VCaP (cell line): Measurements from ENCODE around the gene NAPB.

Experiments used
- H3K27ac ChIP-seq: fragments of 450-650 bp; 2 replicates; pipeline ENCODE4 v1.5.1; 2017
- CTCF ChIP-seq: fragments of 450-650 bp; conservative IDR thresholded peaks from 2 replicates; pipeline ENCODE4 v1.5.1; 2017; ENCODE audit warnings: mild to moderate bottlenecking, moderate library complexity

The NAPB gene

GRCh38 chr20:23390091-23390774, 31.1 kb downstream of the NAPB start:
- H3K27ac ChIP-seq, result no peak overlapping the region
- no peak for TF ChIP-seq CTCF

- TF ChIP-seq CTCF, result no peak
- no peak overlapping the region for H3K27ac ChIP-seq
Measured at GRCh38 chr20:23387118-23387443, 34.2 kb downstream of the NAPB start.

GRCh38 chr20:23386304-23387117, 34.8 kb downstream of the NAPB start:
- no peak overlapping the region for H3K27ac ChIP-seq
- no peak for TF ChIP-seq CTCF

- no peak for TF ChIP-seq CTCF
- no peak overlapping the region for H3K27ac ChIP-seq
Measured at GRCh38 chr20:23381876-23382275, 39.4 kb downstream of the NAPB start.

- TF ChIP-seq CTCF, result no peak
- H3K27ac ChIP-seq, result no peak overlapping the region
Measured at GRCh38 chr20:23379772-23380171, 41.5 kb downstream of the NAPB start.

GRCh38 chr20:23375827-23376226, 45.5 kb downstream of the NAPB start:
- no peak overlapping the region for H3K27ac ChIP-seq

More at GRCh38 chr20:23375827-23376226, 45.5 kb downstream of the NAPB start:
- no peak for TF ChIP-seq CTCF
